GM19240 (cell line): Measurements from ENCODE around the gene CNIH4.
"Not testable (repeated sequence)": the region's sequence is repeated elsewhere in the genome, so short reads cannot be mapped to it uniquely, and the experiment has no call there.

ENCODE experiments used
- DNase-seq: peaks from one replicate; pipeline ENCODE4 v3.0.0; 2011; ENCODE audit warnings: low spot score; ENCODE audit not compliant: insufficient read length

Gene CNIH4

GRCh38 chr1:224356685-224357625, at the start of gene CNIH4:
Gene CNIH4, plus strand, starts transcription at chr1:224356879. Its CDS starts 46 bp downstream, at chr1:224356925.
- peak; percentile 87 for DNase-seq

GRCh38 chr1:224308064-224308463, 48.6 kb upstream of the CNIH4 start:
- DNase-seq: no peak

DNA sequence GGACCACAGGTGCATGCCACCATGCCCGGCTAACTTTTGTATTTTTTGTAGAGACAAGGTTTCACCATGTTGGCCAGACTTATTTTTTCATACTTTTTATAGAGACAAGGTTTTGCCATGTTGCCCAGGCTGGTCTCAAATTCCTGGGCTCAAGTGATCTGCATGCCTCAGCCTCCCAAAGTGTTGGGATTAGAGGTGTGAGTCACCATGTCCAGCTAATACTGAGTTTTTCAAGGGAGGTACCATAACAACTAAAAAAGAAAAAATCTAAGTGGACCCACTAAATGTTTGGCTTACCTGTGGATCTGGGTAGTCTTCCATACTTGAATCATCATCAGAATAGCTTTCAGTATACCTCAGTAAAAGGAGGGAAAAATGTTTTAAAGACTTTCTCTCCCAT, 45.2 kb upstream of the CNIH4 start:
- not testable (repeated sequence) for DNase-seq

- no peak for DNase-seq
Observed at GRCh38 chr1:224312025-224312424, 44.7 kb upstream of the CNIH4 start.

GRCh38 chr1:224317383-224318045, 39.2 kb upstream of the CNIH4 start:
- DNase-seq: no peak

DNA sequence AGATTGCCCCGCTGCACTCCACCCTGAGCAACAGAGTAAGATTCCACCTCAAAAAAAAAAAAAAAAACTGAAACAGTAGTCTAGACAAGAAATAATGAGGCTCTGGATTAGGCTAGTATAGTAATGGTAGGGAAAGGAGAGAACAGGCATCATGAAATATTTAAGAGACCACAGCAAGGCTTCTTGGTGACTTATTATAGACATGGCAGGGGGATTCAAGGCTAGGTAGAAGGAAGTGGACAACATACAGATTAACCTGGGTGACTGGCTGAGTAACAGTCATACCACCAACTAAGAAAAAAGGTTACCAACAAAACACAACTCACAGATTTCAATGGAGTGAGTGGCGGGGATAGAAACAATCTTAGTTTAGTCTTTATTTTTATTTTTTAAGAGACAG, 35.0 kb upstream of the CNIH4 start:
- DNase-seq: no peak

GRCh38 chr1:224325959-224326358, 30.7 kb upstream of the CNIH4 start:
- DNase-seq: no peak

GRCh38 chr1:224328644-224329043, 28.0 kb upstream of the CNIH4 start:
- no peak for DNase-seq

DNA sequence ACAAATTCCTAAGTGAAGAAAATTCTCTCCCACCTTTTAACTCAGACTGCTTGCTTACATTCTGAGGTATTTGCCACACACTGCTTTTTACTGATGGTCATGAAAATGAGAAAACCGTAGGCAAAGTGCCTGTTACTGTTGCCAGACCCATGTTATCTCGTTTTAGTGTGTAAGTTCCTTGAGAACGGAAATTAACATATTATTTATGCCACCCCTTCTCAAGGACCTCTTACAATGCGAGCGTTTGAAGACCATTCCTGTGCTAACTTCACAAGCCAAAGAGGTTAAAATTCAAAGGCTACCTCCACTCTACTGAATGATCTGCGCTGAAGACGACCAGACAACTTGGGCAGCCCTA, 27.2 kb upstream of the CNIH4 start:
- DNase-seq: no peak

GRCh38 chr1:224329842-224330753, 26.6 kb upstream of the CNIH4 start, which contains the start of gene NVL:
Gene NVL, minus strand, starts transcription at chr1:224330172. Its CDS starts 45 bp downstream, at chr1:224330127.
- DNase-seq: peak; percentile 57

DNA sequence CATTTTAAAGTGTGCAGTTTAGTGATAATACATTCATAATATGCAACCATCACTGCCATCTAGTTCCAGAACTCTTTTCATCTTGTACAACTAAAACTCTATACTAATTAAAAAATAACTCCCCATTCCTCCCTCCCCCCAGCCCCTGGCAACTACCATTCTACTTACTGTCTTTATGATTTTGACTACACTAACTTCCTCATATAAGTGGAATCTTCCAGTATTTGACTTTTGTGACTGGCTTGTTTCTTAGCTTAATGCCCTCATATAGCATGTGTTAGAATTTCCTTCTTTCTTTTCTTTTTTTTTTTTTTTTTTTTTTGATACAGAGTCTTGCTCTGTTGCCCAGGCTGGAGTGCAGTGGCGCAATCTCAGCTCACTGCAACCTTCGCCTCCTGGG, 25.4 kb upstream of the CNIH4 start:
- no peak for DNase-seq

DNA sequence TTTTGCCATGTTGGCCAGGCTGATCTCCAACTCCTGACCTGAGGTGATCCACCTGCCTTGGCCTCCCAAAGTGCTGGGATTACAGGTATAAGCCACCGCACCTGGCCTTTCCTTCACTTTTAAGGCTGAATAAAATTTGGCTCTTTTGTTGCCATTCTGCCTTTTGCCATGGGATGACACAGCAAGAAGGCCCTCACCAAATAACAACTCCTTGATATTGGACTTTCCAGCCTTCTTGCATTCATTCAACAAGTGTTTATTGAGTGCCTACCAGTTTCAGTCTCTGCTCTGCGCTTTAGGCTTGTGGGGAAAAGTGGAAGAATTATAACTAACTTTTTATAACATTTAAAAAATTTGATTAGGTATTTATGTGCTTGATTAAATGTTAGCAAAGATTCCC, 24.9 kb upstream of the CNIH4 start:
- no peak for DNase-seq

DNA sequence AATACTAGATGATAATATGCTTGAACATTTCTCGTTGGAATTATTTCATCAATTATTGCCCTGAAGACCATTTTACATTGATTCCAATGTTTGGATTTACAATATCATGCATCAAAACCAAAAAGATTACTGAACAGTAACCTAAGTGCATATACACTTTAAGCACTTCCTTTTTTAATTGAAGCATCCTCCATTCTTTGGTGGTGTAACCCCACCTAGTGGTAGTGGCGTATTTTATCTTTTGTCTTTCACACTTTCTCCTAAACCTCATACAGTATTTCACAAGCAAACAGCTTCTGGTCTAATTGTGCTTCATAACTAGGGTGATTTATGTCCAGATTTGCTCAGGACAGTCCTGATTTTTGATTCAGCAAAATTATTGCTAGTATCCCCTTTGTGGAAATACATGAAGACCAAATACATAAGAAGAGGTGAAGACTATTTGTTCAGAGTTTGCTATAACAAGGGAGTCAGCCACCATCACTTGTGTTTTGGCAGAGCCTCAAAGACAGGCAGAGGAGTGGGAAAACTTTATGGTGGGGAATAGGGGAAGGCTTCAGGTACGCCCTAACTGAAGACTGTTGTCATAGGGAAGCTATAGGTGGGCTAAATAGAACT, 23.3 kb upstream of the CNIH4 start:
- DNase-seq: no peak

- no peak for DNase-seq
Observed at GRCh38 chr1:224333939-224334786, 22.5 kb upstream of the CNIH4 start.

DNA sequence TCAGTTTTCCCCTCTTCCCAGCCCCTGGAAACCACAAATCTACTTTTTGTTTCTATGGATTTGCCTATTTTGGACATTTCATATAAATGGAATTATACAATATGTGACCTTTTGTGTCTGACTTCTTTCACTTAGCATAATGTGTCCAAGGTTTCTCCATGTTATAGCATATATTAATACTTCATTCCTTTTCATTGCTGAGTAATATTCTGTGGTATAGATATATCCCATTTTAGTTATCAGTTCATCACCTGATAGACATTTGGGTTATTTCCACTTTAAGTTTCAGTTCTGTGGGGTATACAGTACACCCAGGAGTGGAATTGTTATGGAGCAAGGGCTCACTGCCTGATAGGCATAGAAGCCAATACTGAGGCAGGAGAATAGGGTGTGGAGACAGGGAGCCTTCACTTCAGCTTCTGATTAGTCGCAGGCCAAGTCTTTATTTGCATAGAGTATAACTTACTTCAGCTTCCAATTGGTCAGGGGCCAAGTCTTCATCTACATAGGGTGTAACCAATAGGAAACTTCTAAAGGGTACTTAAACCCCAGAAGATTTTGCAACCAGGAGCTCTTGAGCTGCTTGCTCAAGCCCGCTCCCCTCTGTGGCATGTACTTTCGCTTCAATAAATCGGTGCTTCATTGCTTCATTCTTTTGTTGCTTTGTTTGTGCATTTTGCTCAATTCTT, 18.4 kb upstream of the CNIH4 start:
- DNase-seq: no peak

- DNase-seq: no peak
Observed at GRCh38 chr1:224339442-224340033, 17.1 kb upstream of the CNIH4 start.

DNA sequence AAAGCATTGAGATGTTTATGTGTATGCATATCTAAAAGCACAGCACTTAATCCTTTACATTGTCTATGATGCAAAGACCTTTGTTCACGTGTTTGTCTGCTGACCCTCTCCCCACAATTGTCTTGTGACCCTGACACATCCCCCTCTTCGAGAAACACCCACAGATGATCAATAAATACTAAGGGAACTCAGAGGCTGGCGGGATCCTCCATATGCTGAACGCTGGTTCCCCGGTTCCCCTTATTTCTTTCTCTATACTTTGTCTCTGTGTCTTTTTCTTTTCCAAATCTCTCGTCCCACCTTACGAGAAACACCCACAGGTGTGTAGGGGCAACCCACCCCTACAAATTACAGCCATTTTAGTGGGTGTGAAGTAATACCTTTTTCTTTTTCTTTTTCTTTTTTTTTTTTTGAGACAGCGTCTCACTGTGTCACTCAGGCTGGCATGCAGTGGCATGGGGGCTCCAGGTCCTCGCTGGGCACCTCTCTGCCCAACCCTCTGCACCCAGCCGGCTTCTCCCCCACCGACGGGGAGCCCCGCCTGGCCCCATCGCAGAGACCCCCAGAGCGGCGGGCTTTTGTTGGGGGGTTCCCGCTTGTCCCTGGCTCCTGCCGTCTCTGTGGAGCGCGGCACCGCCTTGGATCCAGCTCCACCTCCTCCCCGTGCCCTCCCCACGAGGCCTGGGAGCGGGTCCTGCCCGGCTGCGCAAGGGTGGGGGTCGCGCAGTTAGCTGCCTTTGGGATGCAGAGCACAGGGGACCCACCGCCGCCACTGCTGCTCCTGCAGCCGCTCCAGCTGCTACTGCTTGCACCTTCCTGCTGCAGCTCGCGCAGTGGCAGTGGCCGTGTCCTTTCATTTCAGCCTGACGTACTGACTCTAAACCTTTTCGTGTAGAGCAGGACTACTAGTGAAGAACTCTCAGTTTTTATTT, 16.0 kb upstream of the CNIH4 start:
- not testable (repeated sequence) for DNase-seq

DNA sequence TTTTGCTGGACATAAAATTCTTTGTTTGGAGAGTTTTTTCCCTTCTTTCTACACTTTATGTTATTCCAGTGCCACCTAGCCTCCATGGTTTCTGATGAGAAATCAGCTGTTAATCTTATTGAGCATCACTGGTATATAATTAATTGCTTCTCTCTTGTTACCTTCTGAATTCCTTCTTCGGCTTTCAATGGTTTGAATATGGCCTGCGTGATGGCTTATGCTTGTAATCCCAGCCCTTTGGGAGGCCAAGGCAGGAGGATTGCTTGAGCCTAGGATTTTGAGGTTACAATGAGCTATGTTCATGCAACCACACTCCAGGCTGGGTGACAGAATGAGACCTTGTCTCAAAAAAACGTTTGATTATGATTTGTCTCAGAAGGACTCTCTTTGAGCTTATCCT, 13.0 kb upstream of the CNIH4 start:
- DNase-seq: no peak
